Ishikawa (cell line): ENCODE results near the gene NFE2L2.

ENCODE experiments used
- CEBPB ChIP-seq: IDR thresholded peaks from 2 replicates; pipeline ENCODE4 v1.6.1; 2012
- CREB1 ChIP-seq: IDR thresholded peaks from 2 replicates; pipeline ENCODE4 v1.6.1; 2012; ENCODE audit warnings: low read depth
- EGR1 ChIP-seq: IDR thresholded peaks from 2 replicates; pipeline ENCODE4 v1.6.1; 2012
- EP300 ChIP-seq: IDR thresholded peaks from 2 replicates; pipeline ENCODE4 v1.6.1; 2012; ENCODE audit warnings: borderline replicate concordance
- FOXM1 ChIP-seq: IDR thresholded peaks from 2 replicates; pipeline ENCODE4 v1.6.1; 2012; ENCODE audit warnings: low read depth, borderline replicate concordance
- NFIC ChIP-seq: IDR thresholded peaks from 2 replicates; pipeline ENCODE4 v1.6.1; 2012
- RAD21 ChIP-seq: IDR thresholded peaks from 2 replicates; pipeline ENCODE4 v1.6.1; 2012; ENCODE audit warnings: low read depth
- REST ChIP-seq: IDR thresholded peaks from 2 replicates; pipeline ENCODE4 v1.6.1; 2012; ENCODE audit warnings: low read depth, mild to moderate bottlenecking
- TAF1 ChIP-seq: IDR thresholded peaks from 2 replicates; pipeline ENCODE4 v1.6.1; 2012; ENCODE audit warnings: low read depth, mild to moderate bottlenecking
- TCF12 ChIP-seq: IDR thresholded peaks from 2 replicates; pipeline ENCODE4 v1.6.1; 2012; ENCODE audit warnings: low read depth
- USF1 ChIP-seq: IDR thresholded peaks from 2 replicates; pipeline ENCODE4 v1.6.1; 2012
- YY1 ChIP-seq: IDR thresholded peaks from 2 replicates; pipeline ENCODE4 v1.6.1; 2012; ENCODE audit warnings: low read depth
- ZBTB7A ChIP-seq: IDR thresholded peaks from 2 replicates; pipeline ENCODE4 v1.6.1; 2012; ENCODE audit warnings: low read depth
- TF ChIP-seq, protein P1 (sequence below): IDR thresholded peaks from 2 replicates; pipeline ENCODE4 v1.6.1; 2012

GRCh38 chr2:177284531-177284930 lies 20.0 kb upstream of the NFE2L2 start:
- TF ChIP-seq FOXM1 (no peak), ZBTB7A (no peak), TAF1 (no peak), EP300 (no peak), NFIC (no peak), CREB1 (no peak), USF1 (no peak), REST (no peak), RAD21 (no peak), EGR1 (no peak), TCF12 (no peak), CEBPB (no peak), YY1 (no peak)
- TF ChIP-seq, protein P1, sequence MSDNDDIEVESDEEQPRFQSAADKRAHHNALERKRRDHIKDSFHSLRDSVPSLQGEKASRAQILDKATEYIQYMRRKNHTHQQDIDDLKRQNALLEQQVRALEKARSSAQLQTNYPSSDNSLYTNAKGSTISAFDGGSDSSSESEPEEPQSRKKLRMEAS = no peak
